ENCODE results near the gene MAGEB16. TPM values are rescaled to one million over a fixed set of nuclear protein-coding genes. Genes with fewer than 3 reads are reported as not detected.
A peak's percentile ranks its signal among the peaks of the same experiment; 100 is the strongest.

Gene MAGEB16
- total RNA-seq, 1 experiment from 2014 or later, result not detected

- no peaks in the 10 kb centered on the region for H3K36me3 Mint-ChIP-seq (ENCODE audit: insufficient read depth, unreplicated experiment)
- peak; percentile 13 for DNase-seq (ENCODE audit: unreplicated experiment)
- no peak overlapping the region for H3K4me3 Mint-ChIP-seq (ENCODE audit: unreplicated experiment)
- peaks cover 4% of the 10 kb centered on the region for H3K27me3 Mint-ChIP-seq (ENCODE audit: insufficient read depth, unreplicated experiment)
- H3K27ac Mint-ChIP-seq (ENCODE audit: low read depth, unreplicated experiment), result no peak overlapping the region
- peaks cover 9% of the 10 kb centered on the region for H3K9me3 Mint-ChIP-seq (ENCODE audit: unreplicated experiment)
- BruUV-seq (replicated peaks), result no TSS peak
- intact Hi-C loops (cut with micrococcal nuclease), result no loop called here
- POLR2A ChIA-PET, result no interaction called here
- CTCF ChIA-PET, result no interaction called here
- TF ChIP-seq, protein P1, sequence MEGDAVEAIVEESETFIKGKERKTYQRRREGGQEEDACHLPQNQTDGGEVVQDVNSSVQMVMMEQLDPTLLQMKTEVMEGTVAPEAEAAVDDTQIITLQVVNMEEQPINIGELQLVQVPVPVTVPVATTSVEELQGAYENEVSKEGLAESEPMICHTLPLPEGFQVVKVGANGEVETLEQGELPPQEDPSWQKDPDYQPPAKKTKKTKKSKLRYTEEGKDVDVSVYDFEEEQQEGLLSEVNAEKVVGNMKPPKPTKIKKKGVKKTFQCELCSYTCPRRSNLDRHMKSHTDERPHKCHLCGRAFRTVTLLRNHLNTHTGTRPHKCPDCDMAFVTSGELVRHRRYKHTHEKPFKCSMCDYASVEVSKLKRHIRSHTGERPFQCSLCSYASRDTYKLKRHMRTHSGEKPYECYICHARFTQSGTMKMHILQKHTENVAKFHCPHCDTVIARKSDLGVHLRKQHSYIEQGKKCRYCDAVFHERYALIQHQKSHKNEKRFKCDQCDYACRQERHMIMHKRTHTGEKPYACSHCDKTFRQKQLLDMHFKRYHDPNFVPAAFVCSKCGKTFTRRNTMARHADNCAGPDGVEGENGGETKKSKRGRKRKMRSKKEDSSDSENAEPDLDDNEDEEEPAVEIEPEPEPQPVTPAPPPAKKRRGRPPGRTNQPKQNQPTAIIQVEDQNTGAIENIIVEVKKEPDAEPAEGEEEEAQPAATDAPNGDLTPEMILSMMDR (IDR thresholded peaks at IDR 0.05; ENCODE audit: unreplicated experiment), result no peak
- H3K4me1 Mint-ChIP-seq (ENCODE audit: insufficient read depth, unreplicated experiment), result no peaks in the 10 kb centered on the region
Measured at GRCh38 chrX:35826503-35826902, 28.4 kb downstream of the MAGEB16 start.

GRCh38 chrX:35829501-35829900 is 31.4 kb downstream of the MAGEB16 start:
- BruUV-seq (replicated peaks), result no TSS peak
- Mint-ChIP-seq H3K27ac (ENCODE audit: low read depth, unreplicated experiment) (no peak overlapping the region), H3K4me1 (ENCODE audit: insufficient read depth, unreplicated experiment) (no peaks in the 10 kb centered on the region), H3K4me3 (ENCODE audit: unreplicated experiment) (no peak overlapping the region), H3K36me3 (ENCODE audit: insufficient read depth, unreplicated experiment) (peaks cover 4% of the 10 kb centered on the region), H3K27me3 (ENCODE audit: insufficient read depth, unreplicated experiment) (peaks cover 31% of the 10 kb centered on the region), H3K9me3 (ENCODE audit: unreplicated experiment) (peaks cover 12% of the 10 kb centered on the region)
- intact Hi-C loops (cut with micrococcal nuclease), result no loop called here
- no peak for DNase-seq (ENCODE audit: unreplicated experiment)
- CTCF ChIA-PET, result interaction anchor here (0.6 kb wide), 1 partner anchor 325 kb away, joined by 4 read pairs; no protein-coding TSS in a partner anchor
- POLR2A ChIA-PET, result no interaction called here
- TF ChIP-seq, protein P1 (IDR thresholded peaks at IDR 0.05; ENCODE audit: unreplicated experiment), result no peak

DNA sequence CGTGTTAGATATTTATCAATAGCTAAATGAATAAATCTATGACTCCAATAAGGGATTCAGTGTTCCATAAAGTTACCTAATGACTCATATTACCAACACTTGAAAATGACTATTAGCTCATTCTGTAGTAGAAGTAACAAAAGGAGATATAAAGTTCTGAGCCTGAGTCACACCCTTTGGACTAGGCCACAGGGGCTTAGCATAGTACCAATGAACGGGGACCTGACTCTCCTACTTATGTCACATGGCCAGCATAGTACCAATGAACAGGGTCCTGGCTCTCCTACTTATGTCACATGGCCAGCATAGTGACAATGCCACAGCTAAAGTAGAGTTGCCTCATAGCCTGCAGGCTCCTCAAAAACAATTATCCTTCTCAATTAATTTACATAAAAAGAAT is 43.7 kb downstream of the MAGEB16 start:
- BruUV-seq (replicated peaks), result no TSS peak
- H3K27ac Mint-ChIP-seq (ENCODE audit: low read depth, unreplicated experiment), result no peak overlapping the region
- H3K4me3 Mint-ChIP-seq (ENCODE audit: unreplicated experiment), result no peak overlapping the region
- H3K4me1 Mint-ChIP-seq (ENCODE audit: insufficient read depth, unreplicated experiment), result no peaks in the 10 kb centered on the region
- ChIA-PET POLR2A (no interaction called here), CTCF (interaction anchor here (0.5 to 0.7 kb wide), 3 partner anchors 49 to 926 kb away, joined by 3 read pairs; no protein-coding TSS in a partner anchor)
- H3K27me3 Mint-ChIP-seq (ENCODE audit: insufficient read depth, unreplicated experiment), result no peaks in the 10 kb centered on the region
- TF ChIP-seq, protein P1 (IDR thresholded peaks at IDR 0.05; ENCODE audit: unreplicated experiment), result no peak
- peak; percentile 3 for DNase-seq (ENCODE audit: unreplicated experiment)
- intact Hi-C loops (cut with micrococcal nuclease), result no loop called here
- no peaks in the 10 kb centered on the region for H3K9me3 Mint-ChIP-seq (ENCODE audit: unreplicated experiment)
- no peaks in the 10 kb centered on the region for H3K36me3 Mint-ChIP-seq (ENCODE audit: insufficient read depth, unreplicated experiment)

DNA sequence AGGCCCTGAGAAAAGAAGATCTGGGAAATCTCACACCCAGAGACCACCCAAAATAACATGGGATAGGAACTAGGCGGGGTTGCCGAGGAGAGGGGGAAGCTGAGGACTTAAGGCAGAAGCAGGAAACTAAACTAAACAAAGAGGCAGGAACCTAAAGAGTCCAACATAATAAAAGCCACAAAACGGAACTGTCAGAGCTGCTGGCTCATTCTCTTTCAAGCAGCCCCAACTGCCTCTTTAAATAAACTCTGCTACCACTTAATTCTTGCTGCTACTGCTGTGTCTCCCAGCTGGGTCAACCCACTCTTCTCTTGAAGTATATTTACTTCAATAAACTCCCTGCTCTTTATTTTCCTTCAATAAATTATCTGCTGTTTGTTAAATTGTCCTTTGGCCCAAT is 44.5 kb downstream of the MAGEB16 start:
- Mint-ChIP-seq H3K36me3 (ENCODE audit: insufficient read depth, unreplicated experiment) (no peaks in the 10 kb centered on the region), H3K27me3 (ENCODE audit: insufficient read depth, unreplicated experiment) (no peaks in the 10 kb centered on the region), H3K27ac (ENCODE audit: low read depth, unreplicated experiment) (no peak overlapping the region), H3K4me1 (ENCODE audit: insufficient read depth, unreplicated experiment) (no peaks in the 10 kb centered on the region), H3K4me3 (ENCODE audit: unreplicated experiment) (no peak overlapping the region), H3K9me3 (ENCODE audit: unreplicated experiment) (no peaks in the 10 kb centered on the region)
- TF ChIP-seq, protein P1 (IDR thresholded peaks at IDR 0.05; ENCODE audit: unreplicated experiment), result no peak
- intact Hi-C loops (cut with micrococcal nuclease), result no loop called here
- ChIA-PET CTCF (no interaction called here), POLR2A (no interaction called here)
- BruUV-seq (replicated peaks), result no TSS peak
- DNase-seq (ENCODE audit: unreplicated experiment), result no peak

Measured in MCF 10A (cell line).